Measurements from ENCODE around the gene PLEKHA3. TPM values are rescaled to one million over a fixed set of nuclear protein-coding genes. Genes with fewer than 3 reads are reported as not detected.

PLEKHA3 gene
- total and polyA plus RNA-seq, 2 of the 4 experiments (the other 2 are of a cell fraction) = 3.9 to 5.5 TPM

GRCh38 chr2:178436662-178437061, 43.6 kb upstream of the PLEKHA3 start:
- no peak for ATAC-seq (ENCODE audit: low read depth)
- no TSS peak for BruUV-seq (replicated peaks)
- H2BK20ac ChIP-seq (ENCODE audit: low read depth, low read length) = no peak overlapping the region
- H4K20me1 ChIP-seq (ENCODE audit: insufficient read depth, low read length) = no peaks in the 10 kb centered on the region
- no peaks in the 10 kb centered on the region for H3K9me1 ChIP-seq (ENCODE audit: insufficient read depth, low read length)
- H3K36me3 ChIP-seq (ENCODE audit: control insufficient read depth, insufficient read depth, low read length) = peaks cover 28% of the 10 kb centered on the region
- DNase-seq = no peak
- H3K4me3 ChIP-seq (ENCODE audit: insufficient read depth, low read depth, low read length) = no peak overlapping the region
- no peaks in the 10 kb centered on the region for H3K4me1 ChIP-seq (ENCODE audit: control insufficient read depth, insufficient read depth, low read length)
- no peaks in the 10 kb centered on the region for H3K27me3 ChIP-seq (ENCODE audit: control insufficient read depth, insufficient read depth, low read length)
- TF ChIP-seq POLR2A (IDR thresholded peaks at IDR 0.05; ENCODE audit: low read depth, low read length) (no peak), USF2 (IDR thresholded peaks at IDR 0.05; ENCODE audit: low read depth, low read length) (no peak), RAD21 (IDR thresholded peaks at IDR 0.05; ENCODE audit: low read length) (no peak), CEBPB (IDR thresholded peaks at IDR 0.05; ENCODE audit: low read depth, low read length) (no peak), MAFK (IDR thresholded peaks at IDR 0.05; ENCODE audit: low read depth, low read length) (no peak), RFX5 (IDR thresholded peaks at IDR 0.05; ENCODE audit: low read depth, low read length) (no peak), MAZ (IDR thresholded peaks at IDR 0.05; ENCODE audit: borderline replicate concordance, low read depth, low read length) (no peak), NFE2L2 (IDR thresholded peaks at IDR 0.05; ENCODE audit: low read depth, low read length) (no peak), CHD1 (IDR thresholded peaks at IDR 0.05; ENCODE audit: low read depth, low read length) (no peak), BHLHE40 (IDR thresholded peaks at IDR 0.05; ENCODE audit: low read depth, low read length) (no peak), CTCF (conservative IDR thresholded peaks at IDR 0.05; ENCODE audit: low read depth, low read length) (no peak), FOS (IDR thresholded peaks at IDR 0.05; ENCODE audit: low read depth, low read length) (no peak), MXI1 (IDR thresholded peaks at IDR 0.05; ENCODE audit: borderline replicate concordance, low read depth, low read length) (no peak), ELK1 (IDR thresholded peaks at IDR 0.05; ENCODE audit: borderline replicate concordance, low read depth, low read length) (no peak), RCOR1 (IDR thresholded peaks at IDR 0.05; ENCODE audit: insufficient replicate concordance, low read length) (no peak), SMC3 (IDR thresholded peaks at IDR 0.05; ENCODE audit: low read depth, low read length) (no peak)
- no peak overlapping the region for H3K14ac ChIP-seq (replicated peaks; ENCODE audit: low read depth, low read length)
- no peak overlapping the region for H2AFZ ChIP-seq (replicated peaks; ENCODE audit: low read length, poor library complexity)
- no peak overlapping the region for H3K23ac ChIP-seq (ENCODE audit: low read depth, low read length)
- no peak overlapping the region for H3K4ac ChIP-seq (ENCODE audit: low read depth, low read length)
- H3K4me2 ChIP-seq (ENCODE audit: low read depth, low read length) = no peak overlapping the region
- no peak overlapping the region for H3K27ac ChIP-seq (ENCODE audit: insufficient read depth, low read length)
- in situ Hi-C loops (cut with MboI; ENCODE audit: low sequenced_read_pairs) = no loop called here
- no peak overlapping the region for H3K9ac ChIP-seq (ENCODE audit: low read depth, low read length)
- no peak overlapping the region for H4K8ac ChIP-seq (ENCODE audit: low read depth in 2 of 2, low read length in 2 of 2)
- H3K9me3 ChIP-seq (ENCODE audit: control insufficient read depth, insufficient read depth, low read length) = no peaks in the 10 kb centered on the region
- H3K79me1 ChIP-seq (ENCODE audit: low read depth in 1 of 2, low read length in 2 of 2) = peaks cover 0 to 5% of the 10 kb centered on the region in 2 experiments; a peak in 1 of 4 replicates
- intact Hi-C loops (cut with micrococcal nuclease) = loop anchor here (1.0 kb wide), 1 partner anchor 14 kb away; no protein-coding TSS in a partner anchor
- no peak overlapping the region for H2BK5ac ChIP-seq (ENCODE audit: low read depth, low read length, poor library complexity, severe bottlenecking)
- no CpG with 5 or more reads among the region's 2 CpGs for WGBS, 2 experiments (ENCODE audit: extremely low coverage in 2 of 2, insufficient read length in 1 of 2)
- H2AK9ac ChIP-seq (replicated peaks; ENCODE audit: low read depth, low read length, poor library complexity) = no peak overlapping the region
- no peak overlapping the region for H3K56ac ChIP-seq (ENCODE audit: extremely low read depth, insufficient read depth, low read length)
- ChIA-PET CTCF (interaction anchor here (1.6 kb wide), 1 partner anchor 9 kb away, joined by 3 read pairs; no protein-coding TSS in a partner anchor), POLR2A (ENCODE audit: unreplicated experiment) (no interaction called here)
- H2AK5ac ChIP-seq (ENCODE audit: low read depth, low read length) = no peak overlapping the region
- H3K18ac ChIP-seq (ENCODE audit: low read depth, low read length) = no peak overlapping the region
- H4K5ac ChIP-seq (ENCODE audit: low read depth, low read length) = no peak overlapping the region
- H4K91ac ChIP-seq (ENCODE audit: insufficient read depth, low read depth, low read length) = no peak overlapping the region
- dilution Hi-C loops (cut with HindIII; ENCODE audit: low sequenced_read_pairs, unreplicated experiment) = no loop called here
- no peak overlapping the region for H2BK15ac ChIP-seq (ENCODE audit: low read depth, low read length)
- no peak overlapping the region for H2BK120ac ChIP-seq (ENCODE audit: low read depth, low read length)
